ENCODE measurements around the gene ARGLU1.

ARGLU1 gene

DNA sequence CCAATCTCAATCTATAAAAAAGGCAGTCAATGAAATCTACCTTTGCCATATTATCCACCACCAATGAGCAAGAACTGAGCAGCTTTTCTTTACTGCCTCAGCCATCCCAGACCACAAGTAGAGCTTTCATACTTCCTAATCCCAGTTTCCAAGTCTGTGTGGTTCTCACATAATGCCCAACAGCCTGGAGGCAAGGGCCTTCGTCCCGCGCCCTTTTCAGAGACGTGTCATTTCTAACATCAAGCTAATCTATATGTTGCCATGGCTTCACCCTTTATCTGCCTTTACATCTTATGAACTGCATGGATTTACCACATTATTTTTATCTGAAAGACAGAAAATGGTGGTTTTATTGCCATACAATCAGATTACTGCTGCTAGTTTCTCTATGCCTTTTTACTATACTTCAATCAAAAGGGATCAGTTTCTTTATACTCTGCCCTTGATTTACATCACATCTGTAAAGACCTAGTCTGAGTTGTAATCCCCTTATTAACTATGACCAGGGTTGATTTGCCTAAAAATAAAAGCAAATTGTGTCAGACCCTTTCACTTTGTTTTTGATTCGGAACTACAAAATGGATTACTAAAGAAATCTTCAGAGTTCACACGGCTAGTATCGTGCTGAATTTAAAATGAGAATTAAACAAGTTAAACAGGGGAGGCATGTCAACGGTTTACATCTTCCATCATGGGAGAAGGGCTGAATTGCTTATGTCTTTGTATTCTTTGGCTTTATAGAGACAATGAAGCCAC lies 38.3 kb downstream of the ARGLU1 start:
- DNase-seq (ENCODE audit: low read depth) = no peak
- no peak overlapping the region for H3K4me3 ChIP-seq (ENCODE audit: low read depth, low read length)

DNA sequence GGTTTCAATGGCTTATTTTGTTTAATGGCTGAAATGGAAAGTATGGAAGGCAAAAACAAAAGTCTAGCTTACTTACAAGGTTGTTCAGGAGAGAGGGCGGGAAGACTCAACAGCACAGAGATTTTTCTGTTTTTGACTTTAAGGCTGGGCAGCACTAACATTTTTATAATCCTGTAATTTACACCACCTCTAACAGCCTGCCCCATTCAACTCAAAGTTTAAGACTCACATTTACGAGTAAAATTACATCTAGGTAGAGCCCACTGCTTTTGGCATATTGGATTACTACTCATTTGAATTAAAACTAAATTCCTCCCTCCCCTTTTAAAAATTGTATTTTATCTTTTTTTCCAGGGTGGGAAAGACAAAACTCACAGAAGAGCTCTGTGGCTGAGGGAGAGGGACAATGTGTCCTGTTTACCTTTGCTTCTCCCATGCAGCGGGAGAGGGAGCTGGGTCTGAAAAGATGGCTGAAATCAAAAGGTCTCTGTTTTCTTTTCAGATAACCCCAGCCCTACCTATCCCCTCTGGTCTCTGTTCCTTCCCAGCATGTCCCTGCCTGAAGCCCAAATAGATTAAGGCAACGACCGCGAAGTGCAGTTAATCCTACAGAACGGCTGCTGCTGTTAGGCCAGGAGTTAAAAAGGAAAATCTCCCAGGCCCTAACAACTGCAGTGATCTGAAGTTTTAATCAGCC lies 39.1 kb downstream of the ARGLU1 start:
- no peak overlapping the region for H3K4me3 ChIP-seq (ENCODE audit: low read depth, low read length)
- no peak for DNase-seq (ENCODE audit: low read depth)

DNA sequence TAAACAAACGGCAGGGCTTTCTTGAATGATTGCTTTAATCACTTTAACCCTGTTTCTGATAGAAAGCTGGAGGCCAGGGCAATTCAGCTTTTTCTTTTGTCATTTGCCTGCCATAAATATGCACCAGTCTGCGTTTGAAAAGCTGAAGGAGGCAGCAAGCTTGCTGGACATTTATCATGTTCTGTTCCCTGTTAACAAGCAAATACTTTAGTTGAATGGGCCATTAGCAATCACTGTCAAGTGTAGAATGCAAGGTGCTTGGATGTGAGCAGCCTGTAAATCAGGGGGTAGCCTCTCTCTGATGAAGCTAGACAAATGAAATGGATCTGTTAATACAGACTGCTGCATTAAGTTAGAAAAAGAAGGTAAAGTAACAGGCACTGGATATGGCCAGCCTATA lies 40.1 kb downstream of the ARGLU1 start:
- no peak for DNase-seq (ENCODE audit: low read depth)
- H3K4me3 ChIP-seq (ENCODE audit: low read depth, low read length) = no peak overlapping the region

DNA sequence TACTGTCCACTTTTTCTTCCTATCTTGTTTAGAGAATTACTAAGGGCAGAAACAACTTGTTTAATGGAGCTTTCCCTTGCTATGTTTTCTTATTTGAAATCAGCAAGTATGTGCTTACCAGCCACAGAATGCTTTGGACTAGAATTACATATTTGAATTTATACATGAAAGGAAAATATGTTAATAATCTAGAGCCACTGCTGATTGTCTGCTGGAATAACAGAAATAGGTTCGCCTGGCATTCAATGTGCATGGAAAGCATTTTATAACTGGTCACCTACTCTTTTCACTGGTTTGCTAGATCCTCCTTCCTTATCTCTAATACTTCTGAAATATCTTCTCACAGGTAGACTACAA lies 40.5 kb downstream of the ARGLU1 start:
- no peak for DNase-seq (ENCODE audit: low read depth)
- no peak overlapping the region for H3K4me3 ChIP-seq (ENCODE audit: low read depth, low read length)

DNA sequence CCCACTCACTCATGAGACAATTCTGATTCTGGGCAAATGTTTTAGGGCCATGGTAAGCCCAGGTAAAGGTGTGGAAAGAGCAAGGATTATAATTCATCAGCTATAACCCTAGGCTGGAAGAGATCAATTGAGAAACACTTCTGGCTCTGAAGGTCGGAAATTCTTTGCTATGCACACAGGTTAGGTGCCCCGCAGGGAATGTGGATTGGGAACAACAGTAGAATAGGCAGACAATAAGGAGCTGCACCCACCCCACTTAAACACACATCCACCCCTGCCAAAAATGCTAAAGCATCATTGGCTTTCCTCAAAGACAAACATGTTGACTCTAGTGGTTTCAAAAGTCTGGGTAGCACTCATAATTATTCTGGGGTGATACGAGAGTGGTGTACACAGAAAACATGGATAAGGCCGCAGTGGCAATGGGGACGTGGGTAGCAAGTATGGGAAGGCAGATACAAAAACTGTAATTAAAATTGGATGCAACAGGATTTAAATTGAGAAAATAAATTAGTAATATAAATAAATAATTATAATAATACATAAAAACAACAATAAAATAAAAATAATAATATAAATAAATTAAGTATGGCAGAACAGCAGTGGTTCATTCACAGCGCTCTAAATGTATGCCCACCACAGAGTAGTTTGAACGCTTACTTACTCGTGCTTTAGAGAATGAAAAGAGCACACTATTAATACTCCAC lies 41.0 kb downstream of the ARGLU1 start:
- no peak overlapping the region for H3K4me3 ChIP-seq (ENCODE audit: low read depth, low read length)
- DNase-seq (ENCODE audit: low read depth) = no peak

DNA sequence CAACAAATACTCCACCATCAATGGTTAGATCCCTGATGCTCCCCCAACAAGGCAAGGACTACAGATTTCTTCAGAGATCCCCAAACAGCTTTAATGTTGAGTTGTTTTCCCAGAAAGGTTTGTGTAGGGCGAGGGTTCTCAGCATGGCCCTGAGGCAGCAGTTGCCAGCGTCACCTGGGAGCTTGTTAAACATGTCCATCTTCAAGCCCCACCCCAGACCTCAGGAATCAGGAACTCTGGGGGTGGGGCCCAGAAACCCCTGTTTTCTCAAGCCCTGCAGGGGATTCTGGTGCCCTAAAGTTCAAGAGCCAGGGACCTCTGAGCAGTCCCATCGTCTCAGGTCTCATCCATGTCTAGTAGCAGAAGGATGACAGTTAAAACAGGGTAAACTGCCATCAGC lies 42.1 kb downstream of the ARGLU1 start:
- H3K4me3 ChIP-seq (ENCODE audit: low read depth, low read length) = no peak overlapping the region
- DNase-seq (ENCODE audit: low read depth) = no peak

DNA sequence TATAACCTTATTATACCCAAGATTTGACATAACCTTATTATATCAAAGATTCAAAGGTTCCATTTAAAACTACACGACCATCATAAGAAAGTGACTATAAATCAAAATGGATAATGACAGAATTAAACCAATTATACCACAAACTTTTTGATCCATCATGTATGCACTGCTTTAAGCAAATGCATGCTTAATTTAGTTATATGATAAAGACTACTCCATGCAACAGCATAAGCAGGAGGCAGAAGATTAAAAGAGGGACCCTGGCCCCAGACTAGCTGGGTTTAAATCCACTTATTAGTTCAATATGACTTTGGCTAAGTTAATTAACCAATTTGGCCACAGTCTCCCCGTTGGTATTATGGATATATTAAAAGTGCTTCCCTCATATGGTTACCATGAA lies 43.8 kb downstream of the ARGLU1 start:
- no peak for DNase-seq (ENCODE audit: low read depth)
- no peak overlapping the region for H3K4me3 ChIP-seq (ENCODE audit: low read depth, low read length)

DNA sequence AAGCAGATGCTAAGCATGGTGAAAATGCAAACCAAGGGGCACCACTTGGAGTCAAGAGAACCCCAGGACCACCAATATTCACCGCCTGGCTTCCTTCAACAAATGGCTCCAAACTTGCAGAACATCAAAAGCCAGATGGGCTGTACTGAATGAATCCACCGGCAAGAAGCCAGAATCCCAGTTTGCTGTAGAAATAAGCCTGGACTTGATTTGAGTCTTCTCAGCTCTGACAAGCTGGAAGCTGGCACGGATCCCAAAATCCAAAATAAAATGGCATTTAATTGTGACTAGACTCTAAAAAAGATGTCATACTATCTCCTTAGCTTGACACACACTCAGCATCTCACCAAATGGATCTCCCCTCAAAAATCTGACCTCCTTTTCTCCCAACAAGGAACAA lies 44.4 kb downstream of the ARGLU1 start:
- no peak overlapping the region for H3K4me3 ChIP-seq (ENCODE audit: low read depth, low read length)
- no peak for DNase-seq (ENCODE audit: low read depth)

DNA sequence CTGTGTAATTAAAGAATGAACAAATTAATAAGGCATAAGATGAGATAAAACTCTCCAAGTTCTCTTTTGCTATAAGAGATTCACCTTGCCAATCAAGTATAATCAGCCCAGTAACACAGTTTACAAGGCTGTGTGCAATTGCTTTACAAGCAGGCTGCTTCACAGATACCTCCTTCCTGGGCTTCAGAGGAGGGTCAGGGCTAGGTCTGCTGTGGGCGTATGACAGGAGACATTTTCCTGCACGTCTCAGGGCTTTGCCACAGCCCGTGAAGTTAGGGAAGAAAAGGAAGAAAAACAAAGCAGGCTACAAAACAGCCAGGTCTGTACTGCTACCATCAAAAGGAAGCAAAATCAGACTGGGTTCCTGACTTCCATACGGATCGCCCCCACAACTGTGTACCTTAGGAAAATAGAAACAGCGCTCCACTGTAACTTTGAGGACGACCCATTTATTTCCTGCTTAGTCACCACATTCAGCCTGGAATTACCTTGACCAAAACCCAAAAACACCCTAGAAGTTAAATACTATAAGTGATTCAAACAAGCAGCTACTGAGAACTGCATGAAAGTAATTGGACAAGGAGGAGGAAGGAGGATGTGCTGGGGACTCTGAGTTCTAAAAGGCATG lies 44.9 kb downstream of the ARGLU1 start:
- DNase-seq (ENCODE audit: low read depth) = no peak
- H3K4me3 ChIP-seq (ENCODE audit: low read depth, low read length) = no peak overlapping the region

DNA sequence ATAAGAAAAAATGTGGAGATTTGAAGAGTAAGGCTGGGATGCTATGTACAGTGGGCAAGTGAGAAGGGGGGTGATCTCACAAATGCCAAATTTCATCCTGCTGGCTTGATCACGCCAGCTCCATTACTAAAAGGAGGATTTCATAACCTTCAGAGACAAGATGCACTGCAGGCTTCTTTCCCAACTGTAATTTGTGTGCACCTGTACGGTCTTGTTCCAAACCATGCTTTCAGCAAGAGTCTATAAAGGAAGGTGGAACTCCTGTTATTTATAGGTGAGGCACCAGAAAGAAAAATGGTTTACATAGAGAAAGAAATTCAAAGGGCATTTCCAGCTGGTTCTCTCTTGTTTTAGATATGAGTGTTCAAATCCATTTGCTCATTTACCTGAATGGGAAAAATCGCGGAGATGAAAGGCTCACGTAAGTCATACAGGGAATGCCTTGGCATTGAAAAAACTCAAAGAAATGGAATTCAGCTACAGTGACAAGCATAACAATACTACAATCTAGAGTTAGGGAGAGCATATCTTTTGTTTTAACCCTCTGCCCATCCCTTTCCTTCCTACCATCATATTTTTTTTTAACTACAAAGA lies 45.7 kb downstream of the ARGLU1 start:
- no peak overlapping the region for H3K4me3 ChIP-seq (ENCODE audit: low read depth, low read length)
- no peak for DNase-seq (ENCODE audit: low read depth)

DNA sequence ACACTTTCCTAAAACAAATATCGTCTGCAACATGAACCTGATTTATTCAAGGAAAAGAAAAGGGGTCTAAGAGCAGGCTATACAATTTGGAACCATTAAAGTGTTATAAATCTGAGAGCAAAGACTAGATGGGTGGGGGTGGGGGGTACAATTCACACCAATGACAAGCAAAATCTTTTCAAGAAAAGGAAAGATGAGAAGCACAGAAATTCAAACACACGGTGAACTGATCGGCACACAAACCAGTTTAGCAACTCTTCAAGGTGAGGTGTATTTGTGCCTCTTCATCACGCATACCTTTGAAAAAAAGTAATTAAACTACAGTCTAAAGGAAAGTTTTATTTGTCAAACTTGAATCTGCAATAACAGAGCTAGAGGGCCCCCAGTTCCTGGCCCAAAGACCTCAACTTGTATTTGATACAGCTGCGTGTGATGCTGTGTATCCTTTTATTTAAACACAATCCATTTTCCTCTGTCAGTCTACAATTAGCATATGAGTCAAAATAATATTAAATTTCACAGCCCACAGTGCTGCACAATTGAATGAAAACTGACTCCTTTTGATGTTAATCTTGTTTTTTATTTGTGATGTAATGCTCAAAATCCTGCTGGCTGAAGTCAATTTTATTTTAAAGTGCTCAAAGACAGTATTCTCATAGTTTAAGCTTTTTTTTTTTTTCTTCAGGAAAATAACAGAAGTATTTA lies 46.7 kb downstream of the ARGLU1 start:
- no peak overlapping the region for H3K4me3 ChIP-seq (ENCODE audit: low read depth, low read length)
- DNase-seq (ENCODE audit: low read depth) = no peak

DNA sequence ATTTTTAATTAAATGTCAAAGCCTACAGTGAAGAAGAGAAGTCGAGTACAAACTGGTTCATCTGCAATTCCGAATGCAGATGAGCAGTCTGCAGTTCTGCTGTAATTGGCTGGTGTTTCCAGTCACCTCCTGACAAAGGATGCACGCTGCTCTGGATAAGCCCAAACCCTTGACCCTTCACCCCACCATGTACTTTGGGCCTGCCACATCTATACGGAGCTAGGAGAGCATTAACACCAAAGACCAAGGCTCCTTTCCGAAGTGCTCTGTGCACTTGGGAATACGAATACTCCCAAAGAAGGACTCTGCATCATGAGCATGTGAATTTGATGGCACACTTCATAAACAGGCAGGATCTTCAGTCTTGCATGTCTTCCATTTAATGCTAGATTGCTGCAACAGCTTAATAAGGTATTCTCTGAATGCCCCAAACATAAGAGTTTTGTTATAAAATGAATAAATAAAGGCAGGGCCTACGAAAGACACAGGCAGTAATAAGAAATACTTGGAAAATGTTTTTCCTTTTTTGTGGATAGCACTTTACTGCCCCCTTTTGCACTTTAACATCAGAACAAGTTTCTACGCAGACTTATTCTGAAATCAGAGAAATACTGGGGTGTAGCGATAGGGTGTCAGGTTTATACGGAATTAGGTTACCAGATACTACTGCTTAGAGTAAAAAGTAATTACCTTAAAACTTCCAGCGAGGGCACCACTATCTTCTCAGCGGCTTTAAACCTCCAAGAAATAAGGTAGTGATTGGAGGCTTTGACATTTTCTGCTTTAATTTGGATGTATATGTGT lies 47.5 kb downstream of the ARGLU1 start:
- no peak overlapping the region for H3K4me3 ChIP-seq (ENCODE audit: low read depth, low read length)
- DNase-seq (ENCODE audit: low read depth) = no peak

DNA sequence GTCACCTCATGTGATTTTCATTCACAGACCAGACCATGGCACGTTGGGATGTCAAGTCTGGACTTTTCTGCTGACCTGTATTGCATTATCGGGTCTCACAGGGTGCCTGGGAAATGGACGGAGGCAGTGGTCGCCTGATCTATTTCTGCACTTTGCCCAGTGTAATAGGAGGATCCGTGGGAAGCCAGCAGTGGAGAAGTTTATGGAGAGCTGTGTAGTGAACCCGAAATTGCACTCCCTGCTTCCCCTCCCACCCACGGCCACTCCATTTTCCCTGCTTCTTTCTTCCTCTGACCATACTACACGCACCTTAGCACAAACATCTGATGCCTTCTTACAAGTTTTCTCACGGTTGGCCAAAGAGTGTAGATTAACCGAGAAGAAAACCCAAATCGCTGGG lies 49.4 kb downstream of the ARGLU1 start:
- no peak for DNase-seq (ENCODE audit: low read depth)
- H3K4me3 ChIP-seq (ENCODE audit: low read depth, low read length) = no peak overlapping the region

DNA sequence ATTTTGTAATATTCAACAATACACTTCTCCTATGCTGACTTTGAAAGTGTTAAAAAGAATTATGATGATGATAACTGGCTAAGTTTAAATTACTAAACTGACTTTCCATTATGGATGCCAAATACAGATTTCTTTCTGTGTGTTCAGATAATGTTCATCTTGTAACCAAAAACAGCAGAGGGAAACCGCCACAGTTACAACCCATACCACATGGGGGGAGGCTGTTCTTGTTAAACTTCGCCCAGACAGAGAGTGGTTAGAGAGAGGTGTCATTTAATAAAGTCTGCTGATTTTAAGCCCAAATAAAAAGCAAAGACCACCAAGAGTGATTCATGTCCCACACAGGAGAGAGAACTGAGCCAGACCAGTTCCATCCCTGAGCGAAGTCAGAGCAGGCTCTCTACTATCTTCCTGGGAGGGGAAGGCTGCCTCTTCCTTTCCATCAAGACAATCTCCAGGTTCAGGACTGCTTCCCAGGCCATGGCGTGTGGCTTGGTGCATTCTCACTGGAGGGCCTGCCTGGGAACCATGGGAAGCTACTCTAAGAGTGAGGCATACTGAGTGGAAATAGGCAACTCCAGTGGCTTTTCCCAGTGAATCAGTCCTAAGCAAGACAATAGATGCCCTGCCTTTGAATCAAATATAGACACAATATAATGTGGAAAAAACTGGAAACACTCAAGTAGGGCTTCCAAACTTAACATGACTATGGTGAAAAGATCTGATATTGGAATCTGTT lies 50.7 kb downstream of the ARGLU1 start:
- H3K4me3 ChIP-seq (ENCODE audit: low read depth, low read length) = no peak overlapping the region
- DNase-seq (ENCODE audit: low read depth) = no peak

DNA sequence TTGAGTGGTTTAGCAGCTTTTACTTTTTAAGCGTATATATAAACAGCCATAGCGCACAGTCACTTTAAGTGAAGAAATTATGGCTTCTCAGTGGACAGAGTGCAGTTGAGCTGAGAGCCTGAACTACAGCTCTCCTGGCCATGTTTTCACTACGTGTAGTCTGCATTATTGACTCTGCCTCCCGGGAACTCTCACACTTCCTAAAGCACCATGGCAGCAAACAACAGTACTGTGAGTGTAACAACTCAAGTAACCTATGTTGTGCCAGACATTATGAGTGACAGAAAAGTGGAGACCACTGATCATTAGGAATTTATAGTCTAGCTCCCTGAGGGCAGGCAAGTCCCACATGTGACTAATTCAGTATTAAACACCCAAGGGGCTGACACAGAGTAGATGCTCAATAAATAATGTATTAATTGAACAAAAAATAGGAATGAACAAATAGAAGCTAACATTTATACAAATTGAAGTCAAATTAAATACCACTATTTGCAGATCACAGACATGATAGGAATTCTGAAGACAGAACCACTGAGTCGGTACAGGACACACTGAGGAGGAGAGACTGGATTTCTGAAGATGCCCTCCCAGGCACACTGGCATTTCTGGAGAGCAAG lies 52.2 kb downstream of the ARGLU1 start:
- DNase-seq (ENCODE audit: low read depth) = no peak

DNA sequence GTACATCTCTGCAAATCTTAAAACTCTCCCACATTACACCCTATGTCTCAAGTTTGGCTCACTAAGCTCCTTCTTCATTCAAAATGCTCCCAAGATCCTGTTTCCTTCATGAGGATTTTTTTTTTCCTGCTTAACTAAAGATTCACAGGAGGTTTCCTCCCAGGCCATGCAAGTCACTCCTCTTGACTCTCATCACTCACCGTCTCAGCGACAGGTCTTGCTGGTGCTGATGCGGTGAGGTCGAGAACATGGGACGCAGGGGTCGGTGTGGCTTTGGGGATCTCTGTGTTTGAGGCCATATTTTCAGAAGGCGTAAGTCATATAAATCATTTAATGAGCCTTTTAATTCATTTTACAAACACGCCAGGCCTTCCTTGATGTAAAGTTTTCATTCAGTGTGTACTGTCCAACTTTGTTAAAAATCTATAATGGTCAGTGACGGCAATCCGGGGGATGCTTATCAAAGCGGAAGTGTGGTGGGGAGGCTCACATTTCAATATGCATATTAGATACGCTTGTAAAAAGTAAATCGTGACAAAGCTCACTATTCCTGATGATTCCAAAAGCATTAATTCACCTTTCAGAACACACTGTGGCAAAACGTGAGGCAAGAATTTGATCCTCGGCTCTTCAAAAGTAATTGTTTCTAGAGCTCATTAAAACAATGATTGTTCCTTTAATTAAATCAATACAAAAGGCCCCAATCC lies 52.9 kb downstream of the ARGLU1 start:
- no peak for DNase-seq (ENCODE audit: low read depth)
- no peak overlapping the region for H3K4me3 ChIP-seq (ENCODE audit: low read depth, low read length)

More for the DNA sequence above, 52.2 kb downstream of the ARGLU1 start:
- H3K4me3 ChIP-seq (ENCODE audit: low read depth, low read length) = no peak overlapping the region

Data from skeletal muscle cell (primary cell).